Kidney glomerular epithelial cell (primary cell): ENCODE measurements around the gene PLA2G4F.

Experiments
- DNase-seq: peaks from one replicate; lab custom pipeline; 2025; lab: John Stamatoyannopoulos, UW

PLA2G4F gene

DNA sequence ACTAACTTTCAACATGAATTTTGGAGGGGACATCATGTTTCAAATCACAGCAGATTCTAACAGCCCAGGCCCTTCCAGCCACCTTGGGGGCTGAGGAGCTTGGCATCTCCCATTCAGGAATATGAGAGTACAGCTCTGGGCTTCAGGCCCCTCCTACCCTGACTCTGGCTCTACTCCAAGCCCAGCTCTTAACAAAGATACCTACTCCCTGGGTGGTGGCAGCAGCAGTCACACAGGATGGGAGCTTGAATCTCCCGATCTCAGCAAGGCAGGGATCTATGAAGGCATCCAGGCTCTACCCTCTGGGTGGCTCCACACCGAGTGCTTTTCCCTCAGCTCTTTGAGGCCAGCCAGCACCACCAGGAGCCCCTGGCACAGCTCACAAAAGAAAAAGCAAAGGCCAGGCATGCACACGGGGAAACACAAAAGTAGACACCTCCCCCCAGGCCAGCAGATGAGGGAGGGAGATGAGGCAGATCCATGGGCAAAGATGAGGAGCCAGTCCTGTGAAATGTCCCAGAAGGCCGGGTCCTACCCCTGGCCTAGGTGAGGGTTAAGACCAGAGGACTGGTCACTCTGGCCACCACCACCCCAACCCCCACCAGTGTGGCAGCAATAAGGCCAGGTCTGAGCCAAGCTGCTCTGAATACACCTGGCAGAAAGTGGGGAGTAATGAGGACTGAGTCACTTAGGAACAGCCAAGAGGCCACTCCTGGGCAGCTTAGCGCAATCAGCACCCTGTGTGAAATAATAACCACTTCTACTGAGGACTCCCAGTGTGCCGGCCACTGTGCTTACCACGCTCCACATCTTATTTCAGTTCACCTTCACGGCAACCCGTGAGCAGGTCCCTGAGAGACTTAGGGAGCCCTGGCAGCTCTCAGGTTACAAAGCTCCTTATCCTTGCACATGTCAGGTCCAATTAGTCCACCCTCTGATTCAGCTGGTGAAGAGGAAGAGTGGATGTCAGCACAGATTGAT lies 24.3 kb downstream of the PLA2G4F start:
- DNase-seq: no peak

DNA sequence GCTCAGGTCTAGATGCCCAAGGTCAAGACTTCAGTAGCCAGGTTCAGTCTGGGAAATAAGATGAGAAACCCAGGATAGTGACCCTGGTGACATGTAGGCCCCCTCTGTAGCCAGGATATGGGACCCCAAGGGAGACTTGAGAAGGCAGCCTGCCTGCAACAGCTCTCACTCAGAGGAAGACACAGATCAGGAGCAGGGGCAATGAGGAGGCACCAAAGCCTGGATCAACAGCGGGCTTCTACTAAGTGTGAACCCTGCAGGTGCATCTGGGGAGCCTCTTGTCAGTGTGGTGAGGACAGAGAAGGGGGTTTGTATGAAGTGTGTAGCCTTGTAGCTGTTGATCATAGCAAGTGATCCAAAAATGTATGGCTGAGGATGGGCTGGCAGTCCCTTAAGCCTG lies 25.4 kb downstream of the PLA2G4F start:
- no peak for DNase-seq

DNA sequence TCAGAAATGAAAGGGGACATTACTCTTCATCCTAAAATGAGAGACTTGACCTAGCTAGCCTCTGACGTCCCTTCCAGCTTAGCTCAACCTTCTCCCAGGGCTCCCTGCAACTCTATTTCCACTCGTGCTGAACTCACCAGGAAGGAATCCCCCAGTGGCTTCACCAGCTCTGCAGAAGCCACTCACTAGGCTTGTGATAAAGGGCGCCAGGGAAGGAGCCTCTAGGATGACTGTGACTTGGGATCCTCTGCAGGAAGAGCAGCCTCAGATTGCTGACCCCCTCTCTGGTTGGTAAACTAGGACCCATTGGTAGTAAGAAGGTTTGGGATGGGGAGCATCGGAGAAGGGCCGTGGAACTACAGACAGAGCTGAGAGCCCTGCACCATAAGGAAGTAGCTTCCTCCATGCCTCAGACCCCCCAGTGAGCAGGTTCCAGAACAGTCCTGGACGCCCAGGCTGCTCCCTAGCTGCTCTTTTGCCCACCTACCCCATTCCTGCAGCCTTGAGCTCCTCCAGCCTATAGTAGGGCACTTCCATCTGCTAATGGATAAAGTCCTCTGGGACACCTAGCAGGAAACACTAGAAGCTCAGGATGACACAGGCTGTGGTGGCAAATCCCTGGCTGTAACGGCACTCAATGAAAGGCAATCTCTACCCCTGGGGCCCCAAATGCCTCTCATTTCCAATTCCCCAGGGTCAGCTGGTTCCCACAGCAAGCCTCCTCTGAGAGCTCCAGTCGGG lies 26.0 kb downstream of the PLA2G4F start:
- DNase-seq: no peak

DNA sequence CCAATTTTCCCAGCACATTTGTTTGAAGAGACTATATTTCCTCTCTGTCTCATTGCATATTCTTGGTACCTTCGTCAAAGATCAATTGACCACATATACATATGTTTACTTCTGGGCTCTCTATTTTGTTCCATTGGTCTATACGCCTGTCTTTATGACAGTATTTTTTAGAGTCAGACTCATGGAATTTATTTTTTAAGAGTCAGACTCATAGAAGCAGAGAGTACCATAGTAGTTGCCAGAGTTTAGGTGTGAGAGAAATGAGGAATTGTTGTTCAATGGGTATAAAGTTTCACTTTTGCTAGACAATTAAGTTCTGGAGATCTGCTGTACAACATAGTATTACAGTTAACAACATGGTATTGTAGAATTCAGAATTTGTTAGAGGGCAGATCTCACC lies 27.1 kb downstream of the PLA2G4F start:
- no peak for DNase-seq

DNA sequence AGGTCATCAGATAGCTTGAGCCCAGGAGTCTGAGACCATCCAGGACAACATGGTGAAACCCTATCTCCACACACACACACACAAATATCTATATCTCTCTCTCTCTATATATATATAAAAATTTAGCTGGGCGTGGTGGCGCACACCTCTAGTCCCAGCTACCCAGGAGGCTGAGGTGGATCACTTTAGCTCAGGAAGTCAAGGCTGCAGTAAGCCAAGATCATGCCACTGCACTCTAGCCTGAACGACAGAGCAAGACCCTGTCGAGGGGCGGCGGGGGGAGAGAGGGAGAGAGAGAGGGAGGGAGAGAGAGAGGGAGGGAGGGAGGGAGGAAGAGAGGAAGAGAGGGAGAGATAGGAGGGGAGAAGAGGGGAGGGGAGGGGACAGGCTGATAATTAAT lies 28.0 kb downstream of the PLA2G4F start:
- DNase-seq: no peak

DNA sequence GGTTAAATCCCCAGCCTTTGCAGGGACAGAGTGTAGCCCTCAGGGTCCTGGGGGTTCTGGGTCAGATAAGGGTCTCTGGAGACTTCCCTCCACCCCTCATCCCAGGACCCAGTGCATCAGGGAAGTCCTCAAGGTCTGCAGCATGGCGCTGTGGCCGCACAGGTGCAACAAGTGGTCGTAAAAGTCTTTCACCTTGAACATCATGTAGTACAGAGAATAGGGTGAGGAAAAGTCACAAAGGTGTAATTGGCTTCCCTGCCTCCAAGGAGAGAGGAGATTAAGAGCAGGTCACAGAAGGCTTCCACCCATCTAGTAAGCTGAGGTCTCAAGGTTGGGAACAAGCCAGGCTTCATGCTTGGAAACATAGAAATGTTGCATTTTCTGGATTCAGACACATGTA lies 32.9 kb downstream of the PLA2G4F start:
- no peak for DNase-seq

DNA sequence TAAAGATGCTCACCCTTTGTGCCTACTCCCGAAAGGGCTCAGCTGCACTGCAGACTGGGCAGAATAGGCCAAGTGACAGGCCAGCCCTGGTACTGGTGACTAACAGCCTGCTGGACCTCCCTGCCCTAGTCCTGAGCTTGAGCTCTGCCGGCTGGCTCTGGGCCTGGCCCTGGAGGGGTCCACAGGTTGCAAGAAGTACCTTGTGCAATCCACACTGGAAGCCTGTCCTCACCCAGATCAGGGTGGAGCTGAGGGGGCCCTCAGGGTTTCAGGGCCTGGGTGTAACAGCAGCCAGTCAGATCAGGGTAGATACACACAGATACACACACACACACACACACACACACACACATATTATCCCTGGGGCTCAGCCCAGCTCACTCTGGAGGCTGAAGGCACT lies 34.8 kb downstream of the PLA2G4F start:
- DNase-seq: no peak

DNA sequence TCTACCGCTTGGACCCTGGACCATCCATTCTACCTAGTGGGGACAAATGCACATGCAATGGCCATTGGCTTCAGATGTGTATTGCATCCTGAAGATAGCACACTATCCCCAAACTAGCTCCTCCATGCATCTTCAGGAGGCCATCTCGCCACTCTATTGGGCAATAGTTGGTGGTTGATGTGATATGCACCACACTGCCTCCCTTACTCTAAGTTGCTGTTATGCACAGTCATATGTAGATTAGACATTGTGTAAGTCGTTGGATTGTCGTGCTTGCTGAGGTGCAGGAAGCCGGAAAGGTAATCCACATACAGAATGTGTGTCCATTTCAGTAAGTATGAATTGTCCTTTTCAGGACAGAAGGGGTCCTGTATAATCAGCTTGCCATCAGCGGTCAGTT lies 35.4 kb downstream of the PLA2G4F start:
- no peak for DNase-seq

DNA sequence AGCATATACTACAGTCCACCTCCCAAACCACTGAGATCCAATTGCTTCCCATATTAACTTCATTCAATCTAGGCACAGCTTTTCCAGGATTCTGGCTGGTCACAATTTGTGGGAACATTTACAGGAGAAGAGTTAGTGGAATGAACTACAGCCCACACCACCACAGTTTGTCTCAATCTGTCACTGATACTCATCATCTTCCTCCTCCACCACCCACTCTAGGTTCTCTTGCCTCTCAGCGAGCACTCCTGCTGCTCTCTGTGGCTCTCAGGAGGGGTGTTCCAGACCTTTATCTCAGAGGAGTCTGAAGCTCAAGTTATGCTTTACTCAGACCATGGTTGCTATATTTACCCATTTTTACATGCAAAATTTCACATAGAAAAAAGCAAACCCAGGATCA lies 36.2 kb downstream of the PLA2G4F start:
- DNase-seq: no peak

DNA sequence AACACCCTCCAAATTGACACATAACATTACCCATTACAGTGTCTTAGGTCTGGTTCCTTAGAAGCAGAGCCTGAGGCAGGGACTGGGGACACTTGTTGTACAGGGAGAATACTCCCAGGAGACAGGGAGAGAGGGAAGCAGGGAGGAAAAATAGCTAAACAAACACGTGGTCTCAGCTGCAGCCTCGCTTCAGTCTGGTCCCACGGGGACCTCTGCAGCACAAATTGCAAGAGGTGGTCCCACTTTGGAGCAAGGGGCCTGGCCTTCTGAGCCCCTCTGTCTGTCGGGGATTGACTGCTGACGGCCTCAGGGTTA lies 37.0 kb downstream of the PLA2G4F start:
- DNase-seq: no peak

DNA sequence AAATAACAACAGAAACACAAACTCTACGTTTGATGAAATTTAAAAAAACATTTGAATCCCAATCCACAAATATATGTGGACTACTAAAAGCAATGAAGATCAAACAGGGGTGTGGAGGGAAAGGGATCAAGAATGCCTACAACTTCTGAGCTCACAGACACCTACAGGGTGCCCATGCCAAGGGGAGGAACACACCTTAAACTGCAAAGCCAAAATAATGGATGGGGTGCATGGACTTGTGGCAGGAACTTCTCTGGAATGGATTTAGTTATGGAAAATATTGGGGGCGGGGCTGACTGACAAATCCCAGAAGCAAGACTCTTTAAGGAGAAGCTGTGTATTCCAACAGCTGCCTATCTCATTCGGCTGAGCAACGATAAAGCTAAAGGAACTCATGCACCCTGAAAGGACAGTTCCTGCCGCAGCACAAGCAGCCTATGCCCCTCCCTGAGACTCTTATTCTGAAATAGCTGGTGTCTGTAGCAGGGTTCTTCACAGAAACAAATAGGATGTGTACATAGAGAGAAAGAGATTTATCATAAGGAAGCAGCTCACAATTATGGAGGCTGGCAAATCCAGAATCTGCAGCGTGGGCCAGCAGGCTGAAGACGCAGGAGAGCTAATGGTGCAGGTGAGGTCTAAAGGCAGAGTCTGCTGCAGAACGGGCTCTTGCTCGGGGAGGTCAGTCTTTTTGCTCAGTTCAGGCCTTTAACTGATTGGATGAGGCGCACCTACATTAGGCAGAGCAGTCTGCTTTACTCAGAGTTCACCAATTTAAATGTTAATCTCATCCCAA lies 37.6 kb downstream of the PLA2G4F start:
- DNase-seq: no peak

DNA sequence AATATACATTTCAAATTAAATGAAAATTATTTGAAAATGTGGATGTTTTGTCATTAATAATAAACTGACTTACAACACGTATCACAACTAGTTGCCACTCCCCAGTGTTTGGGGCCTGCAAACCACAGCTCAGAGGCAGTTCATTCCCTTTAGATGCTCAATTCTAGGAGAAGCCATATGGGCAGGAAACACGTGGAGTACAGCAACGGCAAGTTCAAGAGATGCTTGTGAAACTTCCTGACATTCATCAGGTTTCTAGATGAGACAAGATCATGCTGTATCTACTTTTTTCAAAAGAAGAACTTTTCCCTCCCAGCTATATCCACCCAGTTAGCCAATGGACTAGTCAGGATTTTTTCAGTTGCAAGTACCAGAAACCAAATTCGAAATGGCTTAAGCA lies 44.5 kb downstream of the PLA2G4F start:
- DNase-seq: no peak

DNA sequence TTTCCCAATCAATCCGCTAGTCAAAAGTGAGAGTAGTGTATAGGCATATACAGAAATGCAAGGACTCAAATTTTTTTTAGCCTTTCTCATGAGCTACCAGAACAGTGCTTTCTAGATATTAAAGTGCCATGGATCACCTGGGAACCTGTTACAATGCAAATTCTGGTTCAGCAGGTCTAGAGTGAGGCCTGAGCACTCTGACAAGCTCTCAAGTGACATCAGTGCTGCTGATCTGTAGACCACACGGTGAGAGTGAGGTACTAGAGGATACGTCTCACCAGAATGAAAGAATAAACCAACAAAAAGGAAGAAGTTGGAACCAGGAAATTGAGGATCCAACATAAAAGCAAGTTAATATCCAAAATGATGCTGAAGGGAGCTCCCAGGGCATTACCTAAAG lies 46.1 kb downstream of the PLA2G4F start:
- DNase-seq: no peak

DNA sequence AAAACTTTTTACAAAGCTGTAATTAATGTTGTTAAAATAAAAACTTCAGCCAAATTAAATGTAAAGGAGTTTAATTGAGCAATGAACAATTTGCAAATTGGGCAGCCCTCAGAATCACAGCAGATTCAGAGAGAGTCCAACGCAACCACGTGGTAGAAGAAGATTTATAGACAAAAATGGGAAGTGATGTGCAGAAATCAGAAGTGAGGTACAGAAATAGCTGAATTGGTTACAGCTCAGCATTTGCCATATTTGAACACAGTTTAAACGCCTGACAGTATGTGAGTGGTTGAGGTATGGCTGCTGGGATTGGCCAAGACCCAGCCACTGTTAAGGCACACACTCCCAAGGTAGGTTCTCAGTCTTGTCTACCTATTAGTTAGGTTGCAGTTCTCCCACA lies 47.6 kb downstream of the PLA2G4F start:
- no peak for DNase-seq

DNA sequence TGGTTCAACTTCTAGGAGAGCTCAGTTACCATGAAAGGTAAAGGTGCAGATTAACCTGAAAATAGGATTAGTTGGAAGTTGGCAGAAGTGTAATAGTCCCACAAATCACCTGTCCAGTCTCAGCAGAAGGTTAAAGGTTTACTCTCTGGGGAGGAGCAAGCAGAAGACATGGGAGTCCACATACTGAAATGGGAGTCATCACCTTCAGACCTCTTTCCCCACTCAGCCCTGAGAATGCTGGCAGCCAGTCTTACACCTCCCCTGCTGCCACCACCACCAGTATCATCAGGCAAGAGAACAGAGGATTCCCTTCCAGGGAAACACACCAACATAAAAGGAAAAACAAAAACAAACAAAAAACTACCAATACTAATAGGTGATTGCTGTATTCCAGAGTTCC lies 48.2 kb downstream of the PLA2G4F start:
- no peak for DNase-seq

DNA sequence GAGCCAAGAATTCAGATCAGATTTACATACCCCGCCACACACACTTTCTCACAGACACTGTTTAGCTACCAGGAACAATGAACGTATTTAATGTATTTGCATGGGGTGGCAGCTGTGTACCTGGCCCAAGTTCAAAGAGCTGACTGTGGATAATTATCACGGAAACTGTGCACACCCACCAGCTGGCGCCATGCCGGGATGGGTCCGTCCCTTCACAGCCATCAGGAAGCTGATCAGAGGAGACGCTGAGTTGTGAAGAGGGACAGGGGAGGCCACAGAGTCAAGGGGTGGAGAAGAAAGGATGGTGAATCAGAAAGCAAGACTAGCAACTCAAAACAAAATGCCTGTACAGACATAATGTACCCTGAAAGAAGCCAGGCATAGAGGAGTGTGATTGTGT lies 49.0 kb downstream of the PLA2G4F start:
- no peak for DNase-seq

DNA sequence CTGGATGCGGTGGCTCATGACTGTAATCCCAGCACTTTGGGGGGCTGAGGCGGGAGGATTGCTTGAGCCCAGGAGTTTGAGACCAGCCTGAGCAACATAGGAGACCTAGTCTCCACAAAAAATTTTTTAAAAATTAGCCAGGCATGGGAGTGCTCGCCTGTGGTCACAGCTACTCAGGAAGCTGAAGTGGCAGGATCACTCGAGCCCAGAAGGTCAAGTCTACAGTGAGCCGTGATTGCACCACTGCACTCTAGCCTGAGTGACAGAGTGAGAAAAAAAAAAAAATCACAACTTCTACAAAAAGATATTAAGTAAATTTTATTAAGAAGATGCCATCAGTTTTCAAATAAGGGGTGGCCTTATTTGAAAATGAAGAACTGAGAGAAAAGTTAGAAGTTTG lies 50.1 kb downstream of the PLA2G4F start:
- no peak for DNase-seq

DNA sequence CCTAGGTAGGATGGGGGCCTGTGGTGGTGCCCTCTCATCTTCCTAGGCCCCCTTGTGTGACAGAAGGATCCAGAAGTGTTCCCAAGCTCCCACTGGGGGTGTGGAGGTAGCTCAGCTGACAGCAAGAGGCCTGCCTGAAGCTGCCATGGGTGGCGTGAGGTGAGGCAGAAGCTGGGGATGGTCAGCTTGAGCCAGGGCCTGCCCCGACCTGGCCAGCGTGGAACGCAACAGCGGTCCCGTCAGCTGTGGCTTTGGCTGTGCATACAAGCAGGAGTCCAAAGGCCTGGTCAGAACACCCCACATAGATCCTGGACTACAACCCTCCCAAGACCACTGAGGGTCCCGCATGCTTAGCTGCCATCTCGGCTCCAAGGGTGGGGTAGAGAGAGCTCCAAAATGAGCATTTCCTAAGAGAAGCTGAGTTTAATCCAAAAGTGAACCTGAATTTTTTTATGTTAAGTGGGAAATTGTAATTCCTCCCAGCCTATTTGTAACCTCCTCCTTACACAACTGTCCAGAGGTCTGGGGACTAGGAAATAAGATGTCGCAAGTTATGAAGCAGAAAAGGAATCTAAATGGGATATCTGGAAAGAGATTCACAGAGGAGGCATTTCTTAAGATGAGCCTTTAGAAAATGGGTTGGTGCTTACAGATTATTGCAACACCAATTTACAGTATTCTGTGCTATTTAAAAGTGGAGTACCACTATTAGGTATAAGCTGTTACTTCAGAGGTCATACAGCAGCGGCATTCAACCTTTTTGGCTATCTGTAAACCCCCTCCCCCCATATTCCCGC lies 52.1 kb downstream of the PLA2G4F start:
- no peak for DNase-seq

DNA sequence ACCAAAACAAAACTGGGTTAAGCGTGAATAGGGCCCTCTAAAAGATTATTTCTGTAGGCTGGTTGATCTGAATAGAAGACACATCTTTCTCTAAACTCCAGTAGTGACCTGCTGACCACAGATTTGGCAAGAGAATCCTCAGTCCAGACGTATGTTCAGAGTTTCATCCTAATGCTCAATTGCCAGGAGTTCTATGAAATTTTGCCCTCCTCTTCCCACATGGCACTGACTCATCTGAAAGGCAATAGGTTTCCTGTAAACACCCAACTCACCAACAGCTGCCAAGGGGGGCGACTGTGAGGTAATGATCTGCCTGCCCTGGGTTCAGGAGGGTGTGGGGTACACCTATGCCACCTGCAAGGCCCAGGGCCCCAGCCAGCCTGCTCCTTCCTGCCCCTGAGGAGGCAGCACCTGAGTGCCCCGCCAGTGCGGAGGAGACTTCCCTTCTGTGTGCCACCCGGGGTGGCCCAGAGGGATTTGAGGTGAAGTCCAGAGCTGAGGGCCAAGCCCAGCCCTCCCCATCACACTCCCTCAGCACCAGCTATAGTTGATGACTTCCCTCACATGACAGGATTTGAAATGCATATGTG lies 53.7 kb downstream of the PLA2G4F start:
- no peak for DNase-seq

DNA sequence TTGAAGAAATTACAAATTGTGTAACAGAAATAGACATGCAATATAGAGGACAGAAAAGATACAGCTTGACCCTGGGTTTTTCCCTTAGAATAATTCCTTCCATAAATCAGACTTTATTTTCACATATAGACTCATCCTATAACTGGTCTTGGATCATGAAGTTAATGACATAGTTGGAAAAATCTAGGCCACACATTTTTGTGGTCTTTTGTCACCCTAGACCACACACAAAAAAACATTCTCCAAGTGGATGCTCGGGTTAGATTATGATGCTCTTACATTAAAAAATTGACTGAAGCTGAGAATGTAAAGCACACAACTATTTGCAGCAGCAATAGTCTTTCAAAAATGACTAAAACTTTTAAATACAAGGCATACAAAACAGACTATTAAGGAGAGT lies 54.6 kb downstream of the PLA2G4F start:
- peak; percentile 1 for DNase-seq

DNA sequence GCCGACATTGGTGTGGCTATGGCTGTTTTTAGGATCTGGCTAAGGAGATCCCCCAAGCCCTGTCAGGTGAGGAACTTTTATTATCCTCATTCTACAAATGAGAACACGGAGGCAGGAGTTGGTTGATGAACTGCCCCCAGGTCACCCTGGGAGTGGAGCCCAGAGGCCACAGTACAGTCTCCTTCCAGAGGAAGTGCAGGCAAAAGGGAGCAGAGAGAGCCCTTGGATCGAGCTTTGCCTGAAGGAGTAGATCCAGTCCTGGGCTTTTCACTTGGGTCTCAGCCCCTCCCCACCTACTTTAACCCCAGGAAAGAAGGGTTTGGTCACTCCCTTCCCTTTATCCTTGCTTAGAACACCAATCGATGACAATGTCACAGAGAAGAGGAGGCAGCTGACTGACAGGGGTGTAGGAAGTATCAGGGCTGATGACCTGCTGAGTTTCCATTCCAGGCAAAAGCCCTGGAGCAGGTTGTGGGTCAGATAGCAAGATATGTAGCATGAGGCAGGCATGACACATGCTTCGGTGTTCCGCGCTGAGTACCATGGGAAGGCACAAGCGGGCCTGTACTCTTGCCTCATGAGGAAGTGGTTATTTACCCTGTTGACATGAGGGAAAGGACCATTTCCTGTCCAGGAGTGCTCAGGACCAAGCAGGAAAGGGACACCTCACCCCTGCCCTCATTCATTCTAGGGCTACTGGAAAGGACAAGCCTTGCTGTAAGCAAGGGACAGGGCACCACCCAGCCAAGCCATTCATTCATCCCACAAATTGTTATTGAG lies 56.2 kb downstream of the PLA2G4F start:
- DNase-seq: no peak
